Adrenal gland (tissue), 12 donors: ENCODE results near the gene SEPTIN8. TPM values are rescaled to one million over a fixed set of nuclear protein-coding genes. Genes with fewer than 3 reads are reported as not detected.

Experiments used
- DNase-seq, 7 donors: peaks; one replicate each; pipeline ENCODE4 v3.0.0-alpha.2; 2019 to 2020
- H3K27ac ChIP-seq, 5 donors: fragments of 200-600 bp; sonication (generic) in 4 of 5; 1 replicate in 3 of 5; 2 replicates in 2 of 5; pipeline versions ENCODE4 v1.5.1 to v1.8.0; 2016 to 2020; ENCODE audit warnings: mild to moderate bottlenecking in 1 of 5
- H3K27me3 ChIP-seq: fragments of 200-600 bp; 2 replicates; pipeline ENCODE4 v1.8.0; 2021
- H3K36me3 ChIP-seq, 2 donors: fragments of 200-600 bp; replicated peaks in 1 of 2; 1 replicate in 1 of 2; 2 replicates in 1 of 2; pipeline versions ENCODE4 v1.5.1 to v1.8.0; 2018 to 2022
- H3K4me1 ChIP-seq, 2 donors: fragments of 200-600 bp; replicated peaks in 1 of 2; 1 replicate in 1 of 2; 2 replicates in 1 of 2; pipeline versions ENCODE4 v1.5.1 to v1.8.0; 2018 to 2021
- H3K4me3 ChIP-seq, 4 donors: fragments of 200-600 bp; sonication (generic) in 3 of 4; one replicate each; pipeline ENCODE4 v1.5.1; 2016 to 2018
- H3K9me3 ChIP-seq, 3 donors: fragments of 200-600 bp; sonication (generic) in 1 of 3; replicated peaks in 1 of 3; 1 replicate in 2 of 3; 2 replicates in 1 of 3; pipeline versions ENCODE4 v1.5.1 to v1.8.0; 2016 to 2021
- CTCF ChIP-seq, 6 experiments: fragments of 450-650 bp in 4 of 6; fragments of 200-600 bp in 2 of 6; sonication (generic) in 1 of 6; IDR thresholded peaks; 1 replicate in 5 of 6; 2 replicates in 1 of 6; pipeline versions ENCODE4 v1.5.1 to v1.8.0; 2016 to 2021; ENCODE audit warnings: antibody characterized with exemption in 6 of 6, mild to moderate bottlenecking in 2 of 6, moderate library complexity in 1 of 6
- POLR2A ChIP-seq, 2 donors: fragments of 450-650 bp; IDR thresholded peaks; one replicate each; pipeline ENCODE4 v1.6.1; 2017; ENCODE audit warnings: antibody characterized with exemption in 2 of 2, mild to moderate bottlenecking in 2 of 2, moderate library complexity in 1 of 2
- WGBS, 4 donors: extraction: QIAGEN DNeasy Blood & Tissue Kit in 2 of 4; methylation state at CpG; one replicate each; pipeline versions ENCODE4 v1.1.5 to v1.1.7; 2013 to 2017; 5-methylcytosine and 5-hydroxymethylcytosine counted together
- intact Hi-C, 2 donors: fragments of 100-400 bp; cut with DNase I; formaldehyde crosslinking; loops; one replicate each; pipeline versions ENCODE4 v1.14.1 to v1.15.0; 2022 to 2023
- polyA plus RNA-seq, 3 donors: library from polyadenylated mRNA; stranded (reverse); fragments of 200-250 nt in 2 of 3; fragments of 350-450 nt in 1 of 3; fragmentation: Illumina TruSeq in 1 of 3; extraction: RNeasy Lipid Tissue Mini Kit (QIAGEN cat#74804) in 1 of 3; gene quantifications; one replicate each; pipeline ENCODE4 v1.2.3, GENCODE V29; 2013 to 2014
- total RNA-seq, 9 donors: library from RNA; depleted of rRNA in 4 of 9; stranded (reverse); fragments of >200 nt in 4 of 9; fragments of 120-200 nt in 1 of 9; fragmentation: NEBNext Ultra II Directional in 1 of 9; extraction: Animal tissue kit (Norgen Biotek cat#: 25700) in 1 of 9; gene quantifications; one replicate each; pipeline versions ENCODE4 v1.1.0 to v1.2.4, GENCODE V29; 2013 to 2023
- donor health status: healthy with polysubstance abuse.
- donor health status: Bipolar disorder and iron deficiency.
- donor health status: DM: yes; HTN: yes; CAD: no.
- donor health status: DM: no; HTN: no; CAD: no.
- donor health status: DM: no; HTN: no; CAD: no.
- donor health status: DM: yes; HTN: yes; CAD: no.

SEPTIN8 gene
- total and polyA plus RNA-seq, 12 donors, result 9.7 to 36.2 (median 24.3) TPM

DNA sequence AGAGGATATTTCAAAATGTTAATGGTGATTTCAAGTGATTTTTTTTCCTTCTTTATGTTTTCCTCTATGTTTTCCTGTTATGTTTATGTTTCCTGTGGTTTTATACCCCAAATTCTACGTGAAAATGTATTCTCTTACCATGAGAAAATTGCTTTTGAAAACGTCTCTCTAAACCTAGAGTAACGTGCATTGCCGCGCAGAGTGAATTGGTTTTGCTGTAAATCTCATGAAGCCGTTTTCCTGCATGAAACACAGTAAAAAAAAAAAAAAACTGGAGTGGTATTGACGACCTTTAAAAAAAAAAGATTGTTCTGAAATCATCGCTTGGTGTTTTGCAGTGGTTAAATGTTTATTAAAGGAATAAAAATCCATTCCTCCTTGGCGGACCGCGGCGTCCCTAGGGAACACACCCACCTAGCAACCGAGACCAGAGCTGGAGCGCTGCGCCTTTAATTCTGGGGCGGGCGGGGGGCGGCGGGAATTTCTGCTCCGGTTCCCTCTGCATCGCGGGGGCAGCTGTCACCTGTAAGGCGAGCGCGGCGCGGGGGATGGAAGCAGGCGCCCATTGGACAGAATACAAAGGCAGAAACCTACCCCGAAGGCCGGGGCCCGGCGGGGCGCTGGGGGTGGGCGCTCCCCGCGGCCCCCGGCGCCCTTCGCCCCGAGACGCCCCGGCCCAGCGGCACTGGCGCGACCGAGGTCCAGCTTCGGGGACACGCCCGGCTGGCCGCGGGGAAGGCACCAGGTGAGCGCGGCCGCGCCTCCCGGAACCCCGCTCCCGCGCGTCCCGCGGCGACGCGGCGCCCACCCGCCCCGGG lies 36.0 kb upstream of the SEPTIN8 start, which contains the start of gene SOWAHA:
TSS of gene SOWAHA (plus strand) at position 522 of the 818 bp plus-strand sequence. CDS start 320 bp downstream, outside the sequence.
- WGBS, 4 donors, result 3 to 11% (median 7%) methylated on average over 16 to 68 of the region's 68 CpGs
- peak within 1 kb of the TSS in 1 of 5 donors; percentile 56 for H3K27ac ChIP-seq

DNA sequence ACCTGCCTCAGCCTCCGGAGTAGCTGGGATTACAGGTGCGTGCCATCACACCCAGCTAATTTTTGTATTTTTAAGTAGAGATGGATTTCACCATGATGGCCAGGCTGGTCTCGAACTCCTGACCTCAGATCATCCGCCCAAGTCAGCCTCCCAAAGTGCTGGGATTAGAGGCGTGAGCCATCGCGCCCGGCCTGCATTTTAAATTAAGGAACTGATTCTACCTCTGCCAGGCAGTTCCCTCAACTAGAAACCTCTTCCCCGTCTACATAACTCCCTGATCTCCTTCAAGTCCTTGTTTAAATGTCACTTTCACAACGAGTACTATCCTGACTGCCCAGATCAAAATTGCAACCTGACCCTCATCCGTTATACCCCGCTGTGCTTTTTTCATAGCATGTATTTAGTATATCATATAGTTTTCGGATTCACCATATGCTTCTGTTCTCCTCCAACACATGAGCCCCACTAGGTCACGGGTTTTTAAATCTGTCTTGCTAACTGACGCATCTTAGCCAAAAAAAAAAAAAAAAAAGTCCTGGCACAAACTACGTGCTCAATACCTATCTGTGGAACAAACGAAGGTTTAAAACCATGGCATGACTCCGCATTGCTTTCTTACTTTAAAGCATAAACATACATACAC lies 35.2 kb upstream of the SEPTIN8 start:
- Histone ChIP-seq H3K4me1 (peaks cover 3 to 9% of the 10 kb centered on the region in 2 donors), H3K9me3 (no peaks in the 10 kb centered on the region), H3K27ac (no peak overlapping the region), H3K4me3 (no peak overlapping the region), H3K27me3 (peaks cover 15% of the 10 kb centered on the region), H3K36me3 (no peaks in the 10 kb centered on the region)
- no peak for DNase-seq
- WGBS, 4 donors, result 52 to 64% (median 59%) methylated on average over 18 of the region's 18 CpGs
- TF ChIP-seq POLR2A (IDR thresholded peaks at IDR 0.05) (no peak), CTCF (IDR thresholded peaks at IDR 0.05) (no peak)
- intact Hi-C loops, result loop anchor here in 1 of 2 donors (10.0 kb wide), 1 partner anchor 427 kb away; no protein-coding TSS in a partner anchor

More for the DNA sequence above, 36.0 kb upstream of the SEPTIN8 start, which contains the start of gene SOWAHA:
- Histone ChIP-seq H3K9me3 (no peaks in the 10 kb centered on the region), H3K27me3 (peaks cover 15% of the 10 kb centered on the region), H3K36me3 (no peaks in the 10 kb centered on the region), H3K4me1 (peaks cover 3 to 9% of the 10 kb centered on the region in 2 donors), H3K4me3 (peak within 1 kb of the TSS in 2 of 4 donors; percentile 18 to 46)
- no peak for DNase-seq
- TF ChIP-seq CTCF (IDR thresholded peaks at IDR 0.05) (no peak), POLR2A (IDR thresholded peaks at IDR 0.05) (no peak)
- intact Hi-C loops, result loop anchor here in 1 of 2 donors (10.0 kb wide), 1 partner anchor 428 kb away; no protein-coding TSS in a partner anchor

DNA sequence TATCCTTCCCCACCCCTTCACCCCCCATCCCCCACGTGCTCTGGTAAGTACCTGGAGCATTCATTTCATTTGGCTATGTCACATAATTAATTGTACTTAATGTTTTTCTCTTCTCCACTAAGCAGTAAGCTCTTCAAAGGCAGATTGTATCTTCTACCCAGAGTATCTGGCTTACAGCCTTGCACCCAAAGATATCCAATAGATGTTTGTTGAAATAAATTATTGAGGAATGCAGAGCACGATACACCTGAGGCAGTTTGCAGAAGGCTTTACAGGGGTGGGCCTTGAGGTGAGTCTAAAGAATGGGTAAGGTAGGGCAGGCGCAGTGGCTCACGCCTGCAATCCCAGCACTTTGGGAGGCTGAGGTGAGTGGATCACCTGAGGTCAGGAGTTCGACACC lies 33.6 kb upstream of the SEPTIN8 start:
- TF ChIP-seq POLR2A (IDR thresholded peaks at IDR 0.05), result no peak
- no peak for TF ChIP-seq CTCF (IDR thresholded peaks at IDR 0.05)
- no peak overlapping the region for H3K27ac ChIP-seq
- H3K9me3 ChIP-seq, result no peaks in the 10 kb centered on the region
- H3K36me3 ChIP-seq, result no peaks in the 10 kb centered on the region
- 81 to 88% (median 87%) methylated on average over 5 of the region's 5 CpGs for whole genome bisulfite sequencing, 4 donors
- no peak for DNase-seq
- peaks cover 3 to 9% of the 10 kb centered on the region in 2 donors for H3K4me1 ChIP-seq
- no peak overlapping the region for H3K4me3 ChIP-seq
- H3K27me3 ChIP-seq, result peaks cover 15% of the 10 kb centered on the region
- intact Hi-C loops, result loop anchor here in 1 of 2 donors (10.0 kb wide), 1 partner anchor 426 kb away; no protein-coding TSS in a partner anchor

GRCh38 chr5:132808866-132809265 lies 31.8 kb upstream of the SEPTIN8 start:
- Histone ChIP-seq H3K27ac (no peak overlapping the region), H3K9me3 (no peaks in the 10 kb centered on the region), H3K36me3 (no peaks in the 10 kb centered on the region), H3K27me3 (peaks cover 14% of the 10 kb centered on the region), H3K4me3 (no peak overlapping the region), H3K4me1 (peaks cover 3 to 7% of the 10 kb centered on the region in 2 donors)
- intact Hi-C loops, result no loop called here
- no peak for DNase-seq
- WGBS, 4 donors, result 43 to 53% (median 45%) methylated on average over 3 of the region's 3 CpGs
- TF ChIP-seq POLR2A (IDR thresholded peaks at IDR 0.05) (no peak), CTCF (IDR thresholded peaks at IDR 0.05) (no peak)
